ENCODE measurements around the gene OGA.

The OGA gene

GRCh38 chr10:101845893-101846292 lies 27.6 kb upstream of the OGA start:
- H3K27ac ChIP-seq (ENCODE audit: low read depth, low read length, severe bottlenecking): no peak overlapping the region
- WGBS, 2 experiments (ENCODE audit: insufficient coverage in 2 of 2): 75 to 100% methylated on average over 1 to 3 of the region's 3 CpGs
- H3K4me3 ChIP-seq (ENCODE audit: extremely low read depth, insufficient read depth, low read length, poor library complexity, severe bottlenecking): no peak overlapping the region
- H3K4me1 ChIP-seq (ENCODE audit: control insufficient read depth, insufficient read depth, low read length, poor library complexity, severe bottlenecking): peaks cover 27% of the 10 kb centered on the region
- H3K9me3 ChIP-seq (ENCODE audit: control insufficient read depth, low read length): no peaks in the 10 kb centered on the region
- peaks cover 5% of the 10 kb centered on the region for H3K36me3 ChIP-seq (ENCODE audit: control insufficient read depth, insufficient read depth, low read length)

- H3K4me1 ChIP-seq (ENCODE audit: control insufficient read depth, insufficient read depth, low read length, poor library complexity, severe bottlenecking): peaks cover 20% of the 10 kb centered on the region
- H3K4me3 ChIP-seq (ENCODE audit: extremely low read depth, insufficient read depth, low read length, poor library complexity, severe bottlenecking): peak within 1 kb of the TSS; percentile 16
- H3K9me3 ChIP-seq (ENCODE audit: control insufficient read depth, low read length): no peaks in the 10 kb centered on the region
- H3K36me3 ChIP-seq (ENCODE audit: control insufficient read depth, insufficient read depth, low read length): peaks cover 5% of the 10 kb centered on the region
- 28 to 76% methylated on average over 5 to 26 of the region's 60 CpGs for WGBS, 2 experiments (ENCODE audit: insufficient coverage in 2 of 2)
- H3K27ac ChIP-seq (ENCODE audit: low read depth, low read length, severe bottlenecking): no peak within 1 kb of the TSS
These were observed 25.1 kb upstream of the OGA start, which contains the start of gene KCNIP2 for GRCh38 chr10:101843032-101844021. Gene KCNIP2 (minus strand): TSS chr10:101843800. CDS start chr10:101843568, 232 bp downstream.

- H3K4me1 ChIP-seq (ENCODE audit: control insufficient read depth, insufficient read depth, low read length, poor library complexity, severe bottlenecking): peaks cover 10% of the 10 kb centered on the region
- H3K36me3 ChIP-seq (ENCODE audit: control insufficient read depth, insufficient read depth, low read length): peaks cover 5% of the 10 kb centered on the region
- no peak overlapping the region for H3K27ac ChIP-seq (ENCODE audit: low read depth, low read length, severe bottlenecking)
- H3K9me3 ChIP-seq (ENCODE audit: control insufficient read depth, low read length): no peaks in the 10 kb centered on the region
- H3K4me3 ChIP-seq (ENCODE audit: extremely low read depth, insufficient read depth, low read length, poor library complexity, severe bottlenecking): no peak overlapping the region
These were observed 23.6 kb upstream of the OGA start for GRCh38 chr10:101841826-101842225.

GRCh38 chr10:101840741-101841453 lies 22.7 kb upstream of the OGA start:
- WGBS, 2 experiments (ENCODE audit: insufficient coverage in 2 of 2): 3% methylated on average over 29 to 36 of the region's 46 CpGs
- H3K36me3 ChIP-seq (ENCODE audit: control insufficient read depth, insufficient read depth, low read length): peaks cover 3% of the 10 kb centered on the region
- no peaks in the 10 kb centered on the region for H3K9me3 ChIP-seq (ENCODE audit: control insufficient read depth, low read length)
- H3K4me3 ChIP-seq (ENCODE audit: extremely low read depth, insufficient read depth, low read length, poor library complexity, severe bottlenecking): peak overlapping the region; percentile 16
- H3K4me1 ChIP-seq (ENCODE audit: control insufficient read depth, insufficient read depth, low read length, poor library complexity, severe bottlenecking): peaks cover 10% of the 10 kb centered on the region
- H3K27ac ChIP-seq (ENCODE audit: low read depth, low read length, severe bottlenecking): no peak overlapping the region

GRCh38 chr10:101840102-101840684 lies 21.9 kb upstream of the OGA start:
- H3K9me3 ChIP-seq (ENCODE audit: control insufficient read depth, low read length): no peaks in the 10 kb centered on the region
- peaks cover 10% of the 10 kb centered on the region for H3K4me1 ChIP-seq (ENCODE audit: control insufficient read depth, insufficient read depth, low read length, poor library complexity, severe bottlenecking)
- H3K36me3 ChIP-seq (ENCODE audit: control insufficient read depth, insufficient read depth, low read length): no peaks in the 10 kb centered on the region
- no peak overlapping the region for H3K27ac ChIP-seq (ENCODE audit: low read depth, low read length, severe bottlenecking)
- WGBS, 2 experiments (ENCODE audit: insufficient coverage in 2 of 2): 0% methylated on average over 2 to 4 of the region's 19 CpGs
- peak overlapping the region; percentile 28 for H3K4me3 ChIP-seq (ENCODE audit: extremely low read depth, insufficient read depth, low read length, poor library complexity, severe bottlenecking)

GRCh38 chr10:101839416-101840063 lies 21.3 kb upstream of the OGA start:
- WGBS, 2 experiments (ENCODE audit: insufficient coverage in 2 of 2): 2 to 3% methylated on average over 30 to 31 of the region's 36 CpGs

DNA sequence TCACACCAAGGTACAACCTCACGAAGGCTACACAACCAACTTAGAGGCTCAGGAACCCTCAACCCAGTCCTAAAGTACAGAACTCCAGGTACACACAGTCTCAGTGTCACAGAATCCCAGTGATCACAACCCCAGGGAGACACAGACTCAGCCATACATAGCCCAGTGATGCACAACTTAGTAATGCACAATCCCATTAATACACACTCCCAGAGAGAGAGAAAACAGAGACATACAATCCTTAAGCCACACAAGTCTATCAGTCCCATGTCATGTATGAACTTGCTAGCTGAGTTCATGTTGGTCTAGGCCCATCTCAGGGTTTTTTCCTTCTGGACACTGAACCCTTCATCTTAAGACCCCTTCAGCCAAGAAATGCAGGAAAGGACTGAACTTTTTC lies 20.8 kb upstream of the OGA start:
- Histone ChIP-seq H3K27ac (ENCODE audit: low read depth, low read length, severe bottlenecking) (no peak overlapping the region), H3K4me1 (ENCODE audit: control insufficient read depth, insufficient read depth, low read length, poor library complexity, severe bottlenecking) (peaks cover 10% of the 10 kb centered on the region), H3K9me3 (ENCODE audit: control insufficient read depth, low read length) (no peaks in the 10 kb centered on the region), H3K4me3 (ENCODE audit: extremely low read depth, insufficient read depth, low read length, poor library complexity, severe bottlenecking) (no peak overlapping the region), H3K36me3 (ENCODE audit: control insufficient read depth, insufficient read depth, low read length) (no peaks in the 10 kb centered on the region)
- WGBS, 2 experiments (ENCODE audit: insufficient coverage in 2 of 2): no CpG with 5 or more reads among the region's 1 CpG

More at GRCh38 chr10:101839416-101840063, 21.3 kb upstream of the OGA start:
- Histone ChIP-seq H3K9me3 (ENCODE audit: control insufficient read depth, low read length) (no peaks in the 10 kb centered on the region), H3K4me1 (ENCODE audit: control insufficient read depth, insufficient read depth, low read length, poor library complexity, severe bottlenecking) (peaks cover 10% of the 10 kb centered on the region), H3K27ac (ENCODE audit: low read depth, low read length, severe bottlenecking) (no peak overlapping the region), H3K36me3 (ENCODE audit: control insufficient read depth, insufficient read depth, low read length) (no peaks in the 10 kb centered on the region), H3K4me3 (ENCODE audit: extremely low read depth, insufficient read depth, low read length, poor library complexity, severe bottlenecking) (peak overlapping the region; percentile 28)

DNA sequence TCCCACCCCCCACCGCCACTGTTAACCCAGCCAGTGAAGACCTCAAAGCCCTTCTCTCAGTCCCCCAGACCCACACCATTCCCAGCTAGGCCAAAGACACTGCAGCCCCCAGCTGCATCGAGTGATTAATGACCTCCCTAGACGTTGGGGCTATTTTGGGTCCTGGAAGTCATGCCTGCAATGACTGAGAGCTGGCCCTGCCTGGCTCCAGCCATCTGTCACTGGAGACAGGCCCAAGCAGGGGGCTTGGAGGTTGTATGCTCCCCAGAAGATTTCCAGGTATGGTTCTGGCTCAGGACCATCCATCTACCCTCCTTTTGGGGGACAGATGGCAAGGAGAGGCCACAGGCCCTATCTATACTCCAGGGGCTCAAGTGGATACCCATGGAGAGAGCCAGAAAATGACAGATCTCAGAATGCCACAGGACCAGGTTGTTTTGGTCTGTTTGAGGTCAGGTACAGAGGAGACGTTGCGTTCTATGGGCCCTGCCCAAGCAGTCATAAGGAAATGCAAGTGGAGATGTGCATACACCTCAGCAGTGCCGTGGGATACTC lies 20.2 kb upstream of the OGA start:
- H3K4me1 ChIP-seq (ENCODE audit: control insufficient read depth, insufficient read depth, low read length, poor library complexity, severe bottlenecking): peaks cover 10% of the 10 kb centered on the region
- no peaks in the 10 kb centered on the region for H3K36me3 ChIP-seq (ENCODE audit: control insufficient read depth, insufficient read depth, low read length)
- no peak overlapping the region for H3K27ac ChIP-seq (ENCODE audit: low read depth, low read length, severe bottlenecking)
- 88% methylated on average over 3 to 4 of the region's 6 CpGs for WGBS, 2 experiments (ENCODE audit: insufficient coverage in 2 of 2)
- no peak overlapping the region for H3K4me3 ChIP-seq (ENCODE audit: extremely low read depth, insufficient read depth, low read length, poor library complexity, severe bottlenecking)
- H3K9me3 ChIP-seq (ENCODE audit: control insufficient read depth, low read length): no peaks in the 10 kb centered on the region

- no peak overlapping the region for H3K27ac ChIP-seq (ENCODE audit: low read depth, low read length, severe bottlenecking)
- H3K9me3 ChIP-seq (ENCODE audit: control insufficient read depth, low read length): no peaks in the 10 kb centered on the region
- H3K4me3 ChIP-seq (ENCODE audit: extremely low read depth, insufficient read depth, low read length, poor library complexity, severe bottlenecking): no peak overlapping the region
- 86 to 100% methylated on average over 1 to 2 of the region's 2 CpGs for WGBS, 2 experiments (ENCODE audit: insufficient coverage in 2 of 2)
- no peaks in the 10 kb centered on the region for H3K36me3 ChIP-seq (ENCODE audit: control insufficient read depth, insufficient read depth, low read length)
- H3K4me1 ChIP-seq (ENCODE audit: control insufficient read depth, insufficient read depth, low read length, poor library complexity, severe bottlenecking): peaks cover 10% of the 10 kb centered on the region
These were observed 19.5 kb upstream of the OGA start for GRCh38 chr10:101837748-101838147.

- H3K27ac ChIP-seq (ENCODE audit: low read depth, low read length, severe bottlenecking): no peak overlapping the region
- WGBS, 2 experiments (ENCODE audit: insufficient coverage in 2 of 2): 82% methylated on average over 3 of the region's 4 CpGs; no CpG with 5 or more reads in 1 of the 2 experiments
- H3K4me3 ChIP-seq (ENCODE audit: extremely low read depth, insufficient read depth, low read length, poor library complexity, severe bottlenecking): no peak overlapping the region
- no peaks in the 10 kb centered on the region for H3K9me3 ChIP-seq (ENCODE audit: control insufficient read depth, low read length)
- peaks cover 7% of the 10 kb centered on the region for H3K4me1 ChIP-seq (ENCODE audit: control insufficient read depth, insufficient read depth, low read length, poor library complexity, severe bottlenecking)
- no peaks in the 10 kb centered on the region for H3K36me3 ChIP-seq (ENCODE audit: control insufficient read depth, insufficient read depth, low read length)
These were observed 17.1 kb upstream of the OGA start for GRCh38 chr10:101835362-101835761.

Measured in mesodermal cell (in vitro differentiated cells).